Testis (tissue), 3 donors: ENCODE results near the gene GPC6. TPM values are rescaled to one million over a fixed set of nuclear protein-coding genes. Genes with fewer than 3 reads are reported as not detected.

Source experiments
- DNase-seq: peaks from one replicate; pipeline ENCODE4 v3.0.0-alpha.2; 2019
- H3K27ac ChIP-seq, 2 donors: fragments of 200-600 bp; sonication (generic); one replicate each; pipeline ENCODE4 v1.5.1; 2019
- H3K27me3 ChIP-seq: fragments of 200-600 bp; sonication (generic); one replicate; pipeline ENCODE4 v1.5.1; 2019
- H3K36me3 ChIP-seq: fragments of 200-600 bp; sonication (generic); one replicate; pipeline ENCODE4 v1.5.1; 2017; ENCODE audit warnings: low read depth; ENCODE audit errors: missing control alignments
- H3K4me1 ChIP-seq: fragments of 200-600 bp; sonication (generic); one replicate; pipeline ENCODE4 v1.5.1; 2019
- H3K4me3 ChIP-seq, 2 donors: fragments of 200-600 bp; sonication (generic); one replicate each; pipeline ENCODE4 v1.5.1; 2017 to 2019
- H3K9me3 ChIP-seq: fragments of 200-600 bp; sonication (generic); one replicate; pipeline ENCODE4 v1.5.1; 2017
- CTCF ChIP-seq, 3 experiments: fragments of 450-650 bp in 2 of 3; fragments of 200-600 bp in 1 of 3; sonication (generic) in 1 of 3; IDR thresholded peaks; one replicate each; pipeline ENCODE4 v1.5.1; 2016 to 2019; ENCODE audit warnings: antibody characterized with exemption in 3 of 3, mild to moderate bottlenecking in 2 of 3, moderate library complexity in 1 of 3
- POLR2A ChIP-seq: fragments of 450-650 bp; IDR thresholded peaks from one replicate; pipeline ENCODE4 v1.6.1; 2017; ENCODE audit warnings: antibody characterized with exemption, mild to moderate bottlenecking, moderate library complexity
- WGBS, 2 donors: methylation state at CpG; one replicate each; pipeline ENCODE4 v1.1.5; 2018; 5-methylcytosine and 5-hydroxymethylcytosine counted together
- intact Hi-C: fragments of 100-400 bp; cut with DNase I; formaldehyde crosslinking; loops from one replicate; pipeline ENCODE4 v1.15.1; 2023; ENCODE audit warnings: low total_unique reads
- polyA plus RNA-seq: library from polyadenylated mRNA; stranded (reverse); fragments of 350-450 nt; fragmentation: Illumina TruSeq; extraction: RNeasy Lipid Tissue Mini Kit (QIAGEN cat#74804); gene quantifications from one replicate; pipeline ENCODE4 v1.2.3, GENCODE V29; 2014; ENCODE audit warnings: low read depth, low replicate concordance; ENCODE audit not compliant: insufficient read depth
- total RNA-seq, 2 donors: library from RNA; depleted of rRNA; stranded (reverse); fragments of >200 nt; gene quantifications; one replicate each; pipeline ENCODE4 v1.2.3, GENCODE V29; 2016

GPC6 gene
- total and polyA plus RNA-seq, 3 donors from 2014 or later, result 2.2 to 6.9 (median 4.3) TPM

GRCh38 chr13:94384231-94384905 is 1157.8 kb downstream of the GPC6 start:
- H3K27me3 ChIP-seq, result no peaks in the 10 kb centered on the region
- 90 to 97% methylated on average over 2 of the region's 2 CpGs for WGBS, 2 donors
- no peak overlapping the region for H3K27ac ChIP-seq
- H3K36me3 ChIP-seq, result no peaks in the 10 kb centered on the region
- H3K9me3 ChIP-seq, result no peaks in the 10 kb centered on the region
- intact Hi-C loops, result no loop called here
- TF ChIP-seq CTCF (IDR thresholded peaks at IDR 0.05) (no peak), POLR2A (no peak)
- H3K4me3 ChIP-seq, result no peak overlapping the region
- H3K4me1 ChIP-seq, result no peaks in the 10 kb centered on the region
- no peak for DNase-seq

DNA sequence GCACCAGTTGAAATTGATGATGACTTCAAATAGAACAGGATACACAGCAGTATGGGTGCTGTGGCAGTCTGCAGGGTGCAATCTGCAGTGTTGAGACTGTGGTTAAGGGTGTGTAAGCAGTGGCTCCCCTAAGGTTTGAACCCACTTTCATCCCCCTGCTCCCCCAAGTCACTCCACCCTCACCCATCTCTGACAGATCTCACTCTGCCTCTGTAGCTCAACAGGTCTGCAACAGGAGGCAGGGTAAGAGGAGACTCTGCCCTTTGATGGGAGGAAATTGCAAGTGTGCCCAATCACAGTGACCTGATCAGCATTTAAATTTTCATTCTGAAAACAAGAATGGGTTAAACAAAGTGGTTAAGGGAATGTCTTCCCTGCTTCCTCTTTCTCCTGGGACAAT is 1160.4 kb downstream of the GPC6 start:
- no peaks in the 10 kb centered on the region for H3K9me3 ChIP-seq
- H3K27me3 ChIP-seq, result no peaks in the 10 kb centered on the region
- H3K4me3 ChIP-seq, result no peak overlapping the region
- intact Hi-C loops, result no loop called here
- no peak for DNase-seq
- no peaks in the 10 kb centered on the region for H3K4me1 ChIP-seq
- no peak overlapping the region for H3K27ac ChIP-seq
- TF ChIP-seq CTCF (IDR thresholded peaks at IDR 0.05) (no peak), POLR2A (no peak)
- no peaks in the 10 kb centered on the region for H3K36me3 ChIP-seq

DNA sequence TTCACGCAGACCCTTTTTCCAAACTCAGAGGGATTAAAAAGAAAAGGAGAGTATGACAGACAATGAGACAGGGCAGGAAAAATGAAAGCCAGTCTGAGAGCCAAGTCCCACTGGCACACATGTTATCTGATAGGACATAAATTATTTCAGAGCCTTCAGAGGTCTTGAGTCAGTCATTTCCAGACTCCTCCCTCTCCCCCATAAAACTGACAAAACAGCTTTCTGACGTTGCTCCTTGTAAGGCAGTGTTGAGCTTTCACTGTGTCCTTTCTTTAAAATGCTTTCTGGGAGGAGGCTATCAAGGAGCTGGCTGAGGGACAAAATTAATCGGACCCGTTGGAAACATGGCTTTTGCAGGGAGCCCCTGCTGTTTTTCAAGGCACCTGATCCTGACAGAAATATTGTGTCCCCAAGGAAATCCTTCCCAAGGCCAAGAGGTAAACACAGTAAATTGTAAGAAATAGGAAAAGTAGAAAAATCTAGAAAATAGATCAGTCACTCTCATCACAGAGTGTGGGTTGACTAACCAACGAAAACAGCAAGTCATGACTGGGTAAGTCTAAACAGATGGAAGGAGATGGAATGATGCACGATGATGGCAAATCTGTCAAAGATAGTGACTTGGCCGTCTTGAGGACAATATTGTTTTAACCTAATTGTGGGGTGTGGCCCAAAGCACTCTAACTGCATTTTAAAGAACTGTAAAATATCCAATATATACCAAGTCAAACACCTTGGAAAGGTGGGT is 1163.2 kb downstream of the GPC6 start:
- Histone ChIP-seq H3K27me3 (no peaks in the 10 kb centered on the region), H3K4me1 (no peaks in the 10 kb centered on the region), H3K27ac (no peak overlapping the region), H3K9me3 (no peaks in the 10 kb centered on the region), H3K4me3 (no peak overlapping the region), H3K36me3 (no peaks in the 10 kb centered on the region)
- WGBS, 2 donors, result 70 to 71% methylated on average over 7 of the region's 7 CpGs
- DNase-seq, result no peak
- TF ChIP-seq CTCF (IDR thresholded peaks at IDR 0.05), result no peak
- TF ChIP-seq POLR2A, result no peak
- intact Hi-C loops, result no loop called here

GRCh38 chr13:94390881-94391280 is 1164.3 kb downstream of the GPC6 start:
- no peak overlapping the region for H3K4me3 ChIP-seq
- no peaks in the 10 kb centered on the region for H3K36me3 ChIP-seq
- H3K27ac ChIP-seq, result no peak overlapping the region
- no peaks in the 10 kb centered on the region for H3K9me3 ChIP-seq
- no peaks in the 10 kb centered on the region for H3K4me1 ChIP-seq
- TF ChIP-seq CTCF (IDR thresholded peaks at IDR 0.05) (no peak), POLR2A (no peak)
- no peaks in the 10 kb centered on the region for H3K27me3 ChIP-seq
- intact Hi-C loops, result no loop called here
- WGBS, 2 donors, result 46 to 53% methylated on average over 2 of the region's 2 CpGs
- DNase-seq, result no peak

DNA sequence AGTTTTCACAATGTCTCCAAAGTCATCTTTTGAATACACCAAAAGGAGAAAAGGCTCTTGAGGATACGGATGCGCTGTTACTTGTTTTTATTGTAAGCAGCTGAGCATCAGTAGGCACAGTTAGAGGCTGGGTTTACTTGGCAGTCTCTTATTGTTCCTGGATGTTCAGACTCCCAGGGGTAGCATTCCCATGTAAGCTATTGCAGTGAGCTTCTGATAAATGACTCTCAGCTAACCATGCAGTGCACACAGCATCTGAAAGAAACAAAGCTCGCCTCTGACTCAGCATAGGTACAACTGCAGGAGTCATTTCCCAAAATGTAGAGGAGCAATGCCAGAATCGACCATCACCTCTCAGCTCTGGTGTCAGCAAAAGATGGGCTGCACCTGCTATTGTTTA is 1168.1 kb downstream of the GPC6 start:
- H3K27ac ChIP-seq, result no peak overlapping the region

More for the DNA sequence above, 1168.1 kb downstream of the GPC6 start:
- no peak for DNase-seq
- no peaks in the 10 kb centered on the region for H3K4me1 ChIP-seq
- no peak overlapping the region for H3K4me3 ChIP-seq
- TF ChIP-seq POLR2A, result no peak
- TF ChIP-seq CTCF (IDR thresholded peaks at IDR 0.05), result no peak
- H3K27me3 ChIP-seq, result no peaks in the 10 kb centered on the region
- intact Hi-C loops, result no loop called here
- H3K36me3 ChIP-seq, result no peaks in the 10 kb centered on the region
- 87 to 90% methylated on average over 4 of the region's 4 CpGs for WGBS, 2 donors
- no peaks in the 10 kb centered on the region for H3K9me3 ChIP-seq
